ENCODE measurements around the gene TADA2B. TPM values are rescaled to one million over a fixed set of nuclear protein-coding genes. Genes with fewer than 3 reads are reported as not detected.

The TADA2B gene
- total and polyA plus RNA-seq, 10 of the 15 experiments (the other 5 are each of a cell fraction or from before 2014, with no cell fraction given): 0.66 to 12.0 (median 5.6) TPM

DNA sequence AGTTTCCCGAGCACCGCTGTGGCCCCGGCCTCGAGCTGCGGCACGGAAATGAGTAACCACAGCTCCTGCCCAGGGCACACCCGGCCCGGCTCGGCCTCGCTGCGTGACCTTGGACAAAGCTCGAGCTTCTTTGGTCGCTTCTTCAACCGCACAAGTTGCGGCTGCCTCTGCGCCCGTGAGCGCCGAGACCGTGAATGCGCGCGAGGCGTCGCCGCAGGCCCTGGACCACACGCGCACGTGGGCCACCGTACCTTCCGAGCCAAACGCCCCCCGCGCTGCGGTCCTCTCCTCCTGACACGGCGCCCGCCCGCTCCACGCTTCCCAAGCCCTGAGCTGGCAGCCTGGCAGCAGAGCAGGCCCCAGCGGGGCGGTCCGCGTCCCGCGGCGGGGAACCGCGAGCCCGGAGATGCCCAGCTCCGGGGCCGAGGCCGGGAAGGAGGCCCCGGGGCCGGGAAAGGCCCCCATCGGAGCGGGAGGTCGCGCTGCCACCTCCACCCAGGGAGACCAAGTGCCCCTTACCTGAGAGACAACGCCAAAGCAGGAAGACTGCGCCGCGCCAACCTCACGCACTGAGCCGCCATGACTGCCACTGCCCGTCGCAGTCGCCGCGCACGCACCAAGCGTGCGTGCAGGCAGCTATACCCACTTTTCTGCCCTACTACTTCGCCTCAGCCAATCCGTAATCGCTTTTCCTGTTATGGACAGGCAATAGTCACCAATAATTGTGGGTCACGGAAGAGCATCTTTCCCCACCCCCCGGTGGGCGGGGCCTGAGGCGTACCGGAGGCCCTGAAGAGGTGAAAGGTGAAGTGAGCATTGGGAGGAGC lies 24.5 kb downstream of the TADA2B start, which contains the start of gene GRPEL1 (continued):
- TF ChIP-seq GABPA (IDR thresholded peaks at IDR 0.05; ENCODE audit: low read depth) (no peak), ZNF217 (IDR thresholded peaks at IDR 0.05) (0 out of 2 replicates have a peak, but pooled peaks have one; percentile 31), HDGF (IDR thresholded peaks at IDR 0.05) (peak; percentile 98), BCL11A (IDR thresholded peaks at IDR 0.05; ENCODE audit: low read depth, low read length) (no peak), MTA3 (IDR thresholded peaks at IDR 0.05; ENCODE audit: borderline replicate concordance, low read length) (no peak), RUNX3 (IDR thresholded peaks at IDR 0.05; ENCODE audit: low read length) (peak; percentile 66), TCF7 (IDR thresholded peaks at IDR 0.05; ENCODE audit: borderline replicate concordance) (no peak), RBBP5 (conservative IDR thresholded peaks at IDR 0.05) (no peak), STAT3 (IDR thresholded peaks at IDR 0.05; ENCODE audit: low read depth, low read length) (no peak), CREB1 (IDR thresholded peaks at IDR 0.05; ENCODE audit: low read depth) (peak; percentile 81), TARDBP (IDR thresholded peaks at IDR 0.05; ENCODE audit: borderline replicate concordance) (no peak), POLR2AphosphoS2 (IDR thresholded peaks at IDR 0.05; ENCODE audit: low read depth, low read length) (0 out of 2 replicates have a peak, but pooled peaks have one; percentile 80), DPF2 (IDR thresholded peaks at IDR 0.05) (peak; percentile 91), CREM (IDR thresholded peaks at IDR 0.05; ENCODE audit: low read depth) (peak; percentile 37), PML (IDR thresholded peaks at IDR 0.05; ENCODE audit: low read length) (no peak; the same call in none of the 2 replicates), NFYA (IDR thresholded peaks at IDR 0.05; ENCODE audit: borderline replicate concordance, low read depth, low read length) (no peak), RCOR1 (conservative IDR thresholded peaks at IDR 0.05; ENCODE audit: low read depth, low read length) (no peak), MYB (IDR thresholded peaks at IDR 0.05; ENCODE audit: borderline replicate concordance, low read depth, low read length) (no peak), NFYB (IDR thresholded peaks at IDR 0.05; ENCODE audit: insufficient read depth, low read depth, low read length) (peak; percentile 72), POLR2AphosphoS5 (IDR thresholded peaks at IDR 0.05; ENCODE audit: low read length) (peak; percentile 96), ETV6 (conservative IDR thresholded peaks at IDR 0.05 in 1 of 2, IDR thresholded peaks at IDR 0.05 in 1 of 2; ENCODE audit: borderline replicate concordance in 1 of 2, low read depth in 1 of 2) (no peak), SMC3 (IDR thresholded peaks at IDR 0.05; ENCODE audit: borderline replicate concordance, low read length) (no peak)
- TF ChIP-seq, protein P1, sequence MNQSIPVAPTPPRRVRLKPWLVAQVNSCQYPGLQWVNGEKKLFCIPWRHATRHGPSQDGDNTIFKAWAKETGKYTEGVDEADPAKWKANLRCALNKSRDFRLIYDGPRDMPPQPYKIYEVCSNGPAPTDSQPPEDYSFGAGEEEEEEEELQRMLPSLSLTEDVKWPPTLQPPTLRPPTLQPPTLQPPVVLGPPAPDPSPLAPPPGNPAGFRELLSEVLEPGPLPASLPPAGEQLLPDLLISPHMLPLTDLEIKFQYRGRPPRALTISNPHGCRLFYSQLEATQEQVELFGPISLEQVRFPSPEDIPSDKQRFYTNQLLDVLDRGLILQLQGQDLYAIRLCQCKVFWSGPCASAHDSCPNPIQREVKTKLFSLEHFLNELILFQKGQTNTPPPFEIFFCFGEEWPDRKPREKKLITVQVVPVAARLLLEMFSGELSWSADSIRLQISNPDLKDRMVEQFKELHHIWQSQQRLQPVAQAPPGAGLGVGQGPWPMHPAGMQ (IDR thresholded peaks at IDR 0.05; ENCODE audit: borderline replicate concordance): peak; percentile 69; the same call in 1 of the 2 replicates
- TF ChIP-seq, protein P2, sequence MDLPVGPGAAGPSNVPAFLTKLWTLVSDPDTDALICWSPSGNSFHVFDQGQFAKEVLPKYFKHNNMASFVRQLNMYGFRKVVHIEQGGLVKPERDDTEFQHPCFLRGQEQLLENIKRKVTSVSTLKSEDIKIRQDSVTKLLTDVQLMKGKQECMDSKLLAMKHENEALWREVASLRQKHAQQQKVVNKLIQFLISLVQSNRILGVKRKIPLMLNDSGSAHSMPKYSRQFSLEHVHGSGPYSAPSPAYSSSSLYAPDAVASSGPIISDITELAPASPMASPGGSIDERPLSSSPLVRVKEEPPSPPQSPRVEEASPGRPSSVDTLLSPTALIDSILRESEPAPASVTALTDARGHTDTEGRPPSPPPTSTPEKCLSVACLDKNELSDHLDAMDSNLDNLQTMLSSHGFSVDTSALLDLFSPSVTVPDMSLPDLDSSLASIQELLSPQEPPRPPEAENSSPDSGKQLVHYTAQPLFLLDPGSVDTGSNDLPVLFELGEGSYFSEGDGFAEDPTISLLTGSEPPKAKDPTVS (IDR thresholded peaks at IDR 0.05; ENCODE audit: low read depth, low read length): no peak
- TF ChIP-seq, protein P3, sequence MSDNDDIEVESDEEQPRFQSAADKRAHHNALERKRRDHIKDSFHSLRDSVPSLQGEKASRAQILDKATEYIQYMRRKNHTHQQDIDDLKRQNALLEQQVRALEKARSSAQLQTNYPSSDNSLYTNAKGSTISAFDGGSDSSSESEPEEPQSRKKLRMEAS (IDR thresholded peaks at IDR 0.05; ENCODE audit: low read depth, low read length): peak; percentile 13; the same call in 1 of the 2 replicates
- TF ChIP-seq, protein P4, sequence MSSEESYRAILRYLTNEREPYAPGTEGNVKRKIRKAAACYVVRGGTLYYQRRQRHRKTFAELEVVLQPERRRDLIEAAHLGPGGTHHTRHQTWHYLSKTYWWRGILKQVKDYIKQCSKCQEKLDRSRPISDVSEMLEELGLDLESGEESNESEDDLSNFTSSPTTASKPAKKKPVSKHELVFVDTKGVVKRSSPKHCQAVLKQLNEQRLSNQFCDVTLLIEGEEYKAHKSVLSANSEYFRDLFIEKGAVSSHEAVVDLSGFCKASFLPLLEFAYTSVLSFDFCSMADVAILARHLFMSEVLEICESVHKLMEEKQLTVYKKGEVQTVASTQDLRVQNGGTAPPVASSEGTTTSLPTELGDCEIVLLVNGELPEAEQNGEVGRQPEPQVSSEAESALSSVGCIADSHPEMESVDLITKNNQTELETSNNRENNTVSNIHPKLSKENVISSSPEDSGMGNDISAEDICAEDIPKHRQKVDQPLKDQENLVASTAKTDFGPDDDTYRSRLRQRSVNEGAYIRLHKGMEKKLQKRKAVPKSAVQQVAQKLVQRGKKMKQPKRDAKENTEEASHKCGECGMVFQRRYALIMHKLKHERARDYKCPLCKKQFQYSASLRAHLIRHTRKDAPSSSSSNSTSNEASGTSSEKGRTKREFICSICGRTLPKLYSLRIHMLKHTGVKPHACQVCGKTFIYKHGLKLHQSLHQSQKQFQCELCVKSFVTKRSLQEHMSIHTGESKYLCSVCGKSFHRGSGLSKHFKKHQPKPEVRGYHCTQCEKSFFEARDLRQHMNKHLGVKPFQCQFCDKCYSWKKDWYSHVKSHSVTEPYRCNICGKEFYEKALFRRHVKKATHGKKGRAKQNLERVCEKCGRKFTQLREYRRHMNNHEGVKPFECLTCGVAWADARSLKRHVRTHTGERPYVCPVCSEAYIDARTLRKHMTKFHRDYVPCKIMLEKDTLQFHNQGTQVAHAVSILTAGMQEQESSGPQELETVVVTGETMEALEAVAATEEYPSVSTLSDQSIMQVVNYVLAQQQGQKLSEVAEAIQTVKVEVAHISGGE (CRISPR knock-in tag; IDR thresholded peaks at IDR 0.05): no peak

All from GM12878 (cell line).